Right ventricle myocardium superior (tissue), 1 donor: ENCODE data around the gene CCNO. TPM values are rescaled to one million over a fixed set of nuclear protein-coding genes. Genes with fewer than 3 reads are reported as not detected.

Source experiments
- total RNA-seq: library from RNA; stranded (reverse); fragmentation: NEBNext Ultra II Directional; extraction: Animal tissue kit (Norgen Biotek cat#: 25700); gene quantifications from one replicate; pipeline ENCODE4 v1.2.1, GENCODE V29; 2021
- donor health status: DM: no; HTN: yes; CAD: no; lungs with severe emphysema.

CCNO gene
- total RNA-seq, 1 donor from 2014 or later, result not detected

Other genes with a start within 250 kb of the CCNO start
- gene ESM1, start 248.0 kb downstream of the CCNO start, total RNA-seq, result not detected
- gene GZMK, start 209.4 kb downstream of the CCNO start, total RNA-seq, result 0.65 TPM
- gene GZMA, start 131.0 kb downstream of the CCNO start, total RNA-seq, result 1.0 TPM
- gene GPX8, start 73.4 kb downstream of the CCNO start, total RNA-seq, result 6.8 TPM
- gene CDC20B, start 60.4 kb downstream of the CCNO start, total RNA-seq, result not detected
- gene MCIDAS, start 6.3 kb downstream of the CCNO start, total RNA-seq, result not detected
- gene DHX29, start 74.1 kb upstream of the CCNO start, total RNA-seq, result 18.6 TPM
- 65.6 TPM for gene MTREX, start 74.4 kb upstream of the CCNO start, total RNA-seq